Measurements from ENCODE around the gene CDK14.

DNA sequence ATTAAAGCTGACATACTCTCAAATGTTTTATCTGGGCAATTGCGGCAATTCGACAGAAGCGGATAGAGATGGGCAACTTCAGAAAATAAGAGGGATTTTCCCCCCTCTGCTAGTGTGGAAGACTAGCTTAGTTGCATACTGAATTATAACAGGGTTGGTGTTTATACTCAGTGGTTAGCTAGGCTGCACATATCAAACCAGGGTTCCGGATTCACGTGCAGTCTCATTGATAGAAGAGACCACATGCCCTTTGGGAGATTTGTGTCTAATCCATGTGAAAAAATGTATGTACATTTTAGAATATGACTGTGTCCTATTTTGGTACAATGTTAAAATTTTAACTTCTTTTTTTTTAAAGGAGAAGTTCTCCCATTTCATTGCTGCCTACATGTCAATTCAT is 531.2 kb downstream of the CDK14 start:
- TF ChIP-seq EZH2 (IDR thresholded peaks at IDR 0.05; ENCODE audit: borderline replicate concordance, low read length): no peak
- TF ChIP-seq, protein P1, sequence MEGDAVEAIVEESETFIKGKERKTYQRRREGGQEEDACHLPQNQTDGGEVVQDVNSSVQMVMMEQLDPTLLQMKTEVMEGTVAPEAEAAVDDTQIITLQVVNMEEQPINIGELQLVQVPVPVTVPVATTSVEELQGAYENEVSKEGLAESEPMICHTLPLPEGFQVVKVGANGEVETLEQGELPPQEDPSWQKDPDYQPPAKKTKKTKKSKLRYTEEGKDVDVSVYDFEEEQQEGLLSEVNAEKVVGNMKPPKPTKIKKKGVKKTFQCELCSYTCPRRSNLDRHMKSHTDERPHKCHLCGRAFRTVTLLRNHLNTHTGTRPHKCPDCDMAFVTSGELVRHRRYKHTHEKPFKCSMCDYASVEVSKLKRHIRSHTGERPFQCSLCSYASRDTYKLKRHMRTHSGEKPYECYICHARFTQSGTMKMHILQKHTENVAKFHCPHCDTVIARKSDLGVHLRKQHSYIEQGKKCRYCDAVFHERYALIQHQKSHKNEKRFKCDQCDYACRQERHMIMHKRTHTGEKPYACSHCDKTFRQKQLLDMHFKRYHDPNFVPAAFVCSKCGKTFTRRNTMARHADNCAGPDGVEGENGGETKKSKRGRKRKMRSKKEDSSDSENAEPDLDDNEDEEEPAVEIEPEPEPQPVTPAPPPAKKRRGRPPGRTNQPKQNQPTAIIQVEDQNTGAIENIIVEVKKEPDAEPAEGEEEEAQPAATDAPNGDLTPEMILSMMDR (IDR thresholded peaks at IDR 0.05; ENCODE audit: low read length): no peak
